T follicular helper cell (primary cell): ENCODE measurements around the gene MYO5A.

ENCODE experiments used
- DNase-seq: peaks from one replicate; pipeline ENCODE4 v3.0.0-alpha.2; 2020; ENCODE audit warnings: low read depth

The MYO5A gene

GRCh38 chr15:52362497-52362896 lies 166.2 kb downstream of the MYO5A start:
- DNase-seq, result no peak

GRCh38 chr15:52361975-52362494 lies 166.6 kb downstream of the MYO5A start:
- no peak for DNase-seq

DNA sequence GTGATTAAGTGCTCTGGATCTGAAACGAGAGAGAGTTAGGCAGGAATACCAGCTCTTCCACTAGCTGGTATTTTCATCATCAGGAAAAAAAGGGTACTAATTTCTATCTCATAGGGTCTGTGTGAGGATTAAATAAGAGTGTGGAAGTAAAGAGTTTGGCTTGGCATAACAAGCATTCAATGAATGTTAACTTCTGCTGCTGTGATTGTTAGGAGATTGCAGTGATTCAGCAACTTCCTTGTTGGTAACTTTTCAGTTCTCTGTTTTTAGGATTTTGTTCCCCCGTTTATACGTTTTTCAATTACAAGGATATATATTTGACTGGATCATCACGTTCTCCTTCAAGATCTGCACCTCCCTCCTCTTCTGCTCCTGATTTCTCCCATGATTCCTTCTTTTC lies 167.2 kb downstream of the MYO5A start:
- no peak for DNase-seq

DNA sequence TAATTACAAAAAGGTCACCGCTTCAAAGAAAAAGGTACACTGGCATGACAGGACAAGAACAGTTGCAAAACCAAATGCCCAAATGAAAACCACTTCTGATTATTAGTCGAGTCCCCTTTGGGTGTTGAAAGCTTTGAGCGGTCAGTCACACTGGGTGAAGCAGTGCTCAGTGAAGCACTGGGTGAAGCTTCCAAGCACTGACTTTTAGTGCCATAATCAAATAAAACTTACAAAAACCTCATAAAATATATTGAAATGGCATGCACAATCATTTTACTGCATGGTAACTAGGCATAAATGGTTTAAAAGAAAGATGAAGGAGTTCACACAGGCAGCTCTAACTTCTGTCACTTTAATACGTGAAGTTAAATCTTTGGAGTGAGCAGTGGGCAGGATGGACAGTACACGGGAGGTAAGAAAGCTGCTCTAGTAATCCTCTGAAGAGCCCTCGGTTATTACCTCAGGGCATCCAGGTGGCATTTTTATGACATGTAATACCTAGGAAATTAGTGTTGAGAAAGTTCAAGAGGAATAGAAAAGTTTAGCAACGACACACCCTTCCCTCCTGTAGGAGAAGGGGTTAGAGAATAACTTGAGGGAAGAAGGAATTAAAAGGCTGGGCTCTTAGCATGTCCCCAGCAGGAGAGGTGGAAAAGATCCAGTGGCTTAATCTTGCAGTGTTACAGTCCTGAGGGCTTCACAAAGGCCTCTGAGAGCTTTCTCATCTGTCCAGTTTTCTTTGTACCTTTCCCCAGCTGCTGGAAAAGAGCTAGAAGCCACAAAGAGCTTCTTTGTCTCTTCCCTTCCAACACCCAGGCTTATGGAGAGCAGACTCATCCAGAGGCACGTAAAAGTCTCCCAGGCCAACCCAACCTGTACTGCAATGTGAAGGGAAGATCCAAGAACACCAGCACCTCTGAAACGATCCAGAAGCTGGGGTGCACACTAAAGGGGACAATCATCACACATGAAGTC lies 168.2 kb downstream of the MYO5A start:
- DNase-seq, result no peak

DNA sequence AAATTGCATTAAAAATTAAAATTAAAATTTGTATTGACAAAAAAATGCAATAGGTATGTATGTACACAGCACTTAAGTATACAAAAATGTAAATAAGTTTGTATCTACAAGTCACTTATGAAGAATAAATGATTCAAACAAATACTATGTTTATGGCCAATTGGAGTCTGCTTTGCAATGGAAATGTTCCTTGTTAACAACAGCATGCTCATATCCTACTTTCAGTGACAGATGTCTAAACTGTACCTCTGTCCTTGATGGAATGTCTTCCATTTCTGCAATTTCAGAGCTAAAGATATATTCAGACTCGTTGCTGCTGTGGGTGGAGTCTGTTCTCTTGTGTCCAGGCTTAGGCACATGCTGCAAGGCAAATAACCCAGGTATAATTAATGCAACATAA lies 169.0 kb downstream of the MYO5A start:
- no peak for DNase-seq

- DNase-seq, result no peak
Measured at GRCh38 chr15:52357949-52358348, 170.7 kb downstream of the MYO5A start.

DNA sequence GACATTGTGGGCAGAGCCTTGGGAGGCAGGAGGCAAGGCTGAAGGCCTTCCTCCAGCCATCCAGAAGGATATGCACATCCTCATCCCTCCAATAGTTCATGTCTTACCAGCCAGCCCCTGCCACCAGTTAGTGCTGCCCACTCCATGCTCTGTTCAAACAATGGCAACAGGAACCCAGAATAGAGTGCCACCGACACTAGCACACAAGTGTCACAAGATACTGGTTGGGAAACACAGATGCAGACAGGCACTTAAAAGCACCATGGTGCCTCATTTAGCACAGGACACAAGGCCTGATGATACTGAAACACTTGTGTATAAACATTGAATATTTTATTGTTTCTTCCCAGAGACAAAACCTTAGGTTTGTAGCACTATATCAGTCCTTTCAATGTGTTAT lies 176.6 kb downstream of the MYO5A start:
- DNase-seq, result no peak

DNA sequence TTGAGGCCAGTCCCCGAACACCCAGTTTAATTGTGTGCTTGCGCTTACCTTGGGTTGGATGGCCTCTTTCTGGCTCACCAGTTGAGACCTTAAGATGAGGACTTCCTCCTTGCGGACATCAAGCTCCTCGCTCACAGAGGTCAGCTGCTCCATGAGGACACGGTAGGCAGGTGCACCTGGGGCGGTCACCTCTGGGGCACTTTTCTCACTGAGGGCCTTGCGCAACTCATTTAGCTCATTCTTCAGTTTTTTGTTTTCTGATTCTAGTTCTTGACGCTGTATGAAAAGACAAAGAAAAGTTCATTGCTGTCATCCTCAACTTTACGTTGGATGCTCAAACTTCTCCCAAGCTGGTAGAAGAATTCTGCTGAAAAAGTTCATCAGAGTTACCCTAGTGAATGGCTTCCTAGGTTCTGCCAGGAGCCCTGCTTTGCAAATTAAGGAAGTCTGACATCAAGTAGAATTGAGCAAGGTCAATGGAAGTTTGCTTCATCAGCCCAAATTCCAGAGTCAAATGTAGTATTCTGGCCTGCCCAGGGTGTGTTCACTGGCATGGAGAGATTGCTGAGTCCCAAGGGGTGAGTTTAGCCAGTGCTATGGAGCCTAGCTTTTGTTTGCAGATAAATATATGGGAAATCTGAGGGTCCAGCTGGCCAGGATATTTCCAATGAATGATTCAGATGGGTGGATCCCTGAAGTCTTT lies 177.3 kb downstream of the MYO5A start:
- DNase-seq, result no peak

DNA sequence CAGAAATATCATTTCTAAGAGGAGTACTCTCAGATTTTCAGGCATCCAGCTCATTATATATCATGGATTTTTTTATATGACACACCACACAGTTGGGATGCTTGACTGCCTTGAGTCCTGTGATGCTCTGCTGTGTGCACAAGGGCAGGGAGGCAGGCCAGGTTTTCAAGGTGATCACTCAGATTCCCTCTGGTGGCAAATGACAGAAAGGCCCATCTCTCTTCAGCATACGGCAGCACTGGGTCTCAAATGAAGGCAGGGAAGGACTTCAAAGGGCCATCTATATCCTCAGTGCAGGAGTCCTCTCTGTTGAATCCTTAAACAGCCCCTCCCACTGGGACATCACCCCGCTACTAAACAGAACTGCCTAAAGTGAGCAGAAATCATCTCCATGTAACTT lies 178.3 kb downstream of the MYO5A start:
- no peak for DNase-seq

DNA sequence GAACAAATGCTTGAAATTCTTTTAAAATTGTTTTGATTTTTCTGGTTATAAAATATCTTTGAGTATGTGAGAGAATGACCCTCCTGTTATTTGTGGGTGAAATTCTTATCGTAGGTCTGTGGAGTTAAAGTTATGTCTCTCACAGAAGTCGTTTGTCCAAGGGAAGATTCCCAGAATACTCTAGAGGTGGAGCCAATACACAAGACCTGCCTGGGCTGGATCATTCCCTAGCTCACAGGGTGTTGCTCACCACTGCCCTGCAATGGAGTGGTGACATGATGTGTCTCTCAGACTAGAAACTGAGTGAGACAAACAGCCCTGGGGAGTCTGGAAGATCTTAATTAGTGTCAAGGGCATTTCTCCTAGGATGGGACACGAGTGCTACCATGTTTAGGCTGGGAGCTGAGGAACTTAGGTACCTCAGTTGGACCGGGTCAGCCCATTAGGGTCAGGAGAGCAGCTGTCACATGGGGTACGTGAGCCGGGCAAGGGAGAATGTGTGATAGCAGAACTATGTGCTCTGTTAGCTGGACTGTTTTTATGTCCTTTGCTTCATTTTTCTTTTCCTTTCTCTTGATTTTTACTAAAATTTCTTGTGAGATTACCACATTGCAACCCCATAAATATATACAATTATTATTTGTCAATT lies 179.5 kb downstream of the MYO5A start:
- no peak for DNase-seq

DNA sequence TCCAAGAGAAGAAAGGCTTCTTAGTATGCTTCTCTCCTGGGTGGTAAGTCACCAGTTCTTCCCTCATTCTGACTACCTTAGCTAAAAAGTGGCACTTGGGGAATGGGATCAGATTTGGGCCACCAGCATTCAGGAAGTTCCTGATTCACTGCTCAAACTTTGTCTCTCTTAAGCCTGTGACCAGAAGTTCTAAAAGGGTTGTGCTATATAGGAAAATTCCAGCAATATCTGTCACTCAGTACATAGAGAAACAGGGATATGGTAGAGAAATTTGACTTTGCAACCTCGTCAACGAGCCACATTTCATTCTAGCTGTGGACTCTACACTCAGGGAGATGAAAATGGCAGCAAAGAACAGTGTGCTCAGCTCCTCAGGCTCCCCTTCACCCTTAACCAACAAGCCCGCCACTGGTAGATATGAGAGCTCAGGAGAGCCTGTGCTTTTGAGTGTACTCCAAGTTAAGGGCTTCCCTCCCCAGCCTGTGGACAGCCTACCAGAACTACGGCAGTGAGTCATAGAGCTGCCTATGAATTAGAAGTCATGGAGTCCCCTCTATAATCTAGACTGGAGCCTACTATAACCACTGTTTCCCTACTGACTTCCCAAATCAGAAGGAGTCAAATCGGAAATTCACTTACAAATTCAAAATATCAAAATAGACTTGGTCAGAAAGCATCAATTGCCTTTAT lies 180.5 kb downstream of the MYO5A start:
- no peak for DNase-seq

- DNase-seq, result no peak
Measured at GRCh38 chr15:52344592-52344991, 184.1 kb downstream of the MYO5A start.

DNA sequence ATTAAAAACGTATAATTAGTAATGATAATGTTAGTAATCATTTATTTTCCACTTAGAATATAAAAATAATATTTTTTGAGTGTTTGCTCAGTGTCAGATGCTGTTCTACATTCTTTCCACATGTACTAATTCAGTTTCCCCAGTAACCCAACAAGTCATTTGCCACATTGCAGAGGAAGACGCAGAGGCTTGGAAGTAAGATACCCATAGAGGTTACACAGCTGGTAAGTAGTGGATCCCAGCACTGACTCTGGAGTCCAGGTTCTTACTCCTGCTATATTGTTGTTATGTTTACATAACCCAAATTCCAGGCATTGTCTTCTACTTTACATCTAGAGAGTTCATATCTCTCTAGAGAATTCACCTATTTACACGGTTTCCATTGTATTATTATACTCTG lies 184.8 kb downstream of the MYO5A start:
- no peak for DNase-seq

DNA sequence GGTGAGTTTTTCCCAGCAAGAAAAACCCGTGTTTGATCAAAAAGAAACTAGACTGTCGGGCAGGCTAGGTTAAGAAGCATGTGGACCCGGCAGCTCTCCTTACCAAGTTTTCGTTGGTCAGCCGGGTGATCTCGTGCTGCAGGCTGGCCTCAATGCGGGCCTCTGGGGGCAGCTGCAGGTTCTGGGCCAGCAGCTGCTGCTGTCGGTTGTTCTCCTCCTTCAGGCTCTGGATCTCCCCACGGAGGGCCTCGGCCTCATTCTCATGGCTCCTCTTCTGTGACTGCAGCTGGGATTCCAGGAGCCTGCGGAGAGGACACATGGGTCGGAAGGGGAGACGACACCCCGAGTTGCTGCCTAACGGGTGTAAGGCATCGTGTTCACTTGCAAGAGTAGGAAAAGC lies 188.6 kb downstream of the MYO5A start:
- DNase-seq, result no peak

DNA sequence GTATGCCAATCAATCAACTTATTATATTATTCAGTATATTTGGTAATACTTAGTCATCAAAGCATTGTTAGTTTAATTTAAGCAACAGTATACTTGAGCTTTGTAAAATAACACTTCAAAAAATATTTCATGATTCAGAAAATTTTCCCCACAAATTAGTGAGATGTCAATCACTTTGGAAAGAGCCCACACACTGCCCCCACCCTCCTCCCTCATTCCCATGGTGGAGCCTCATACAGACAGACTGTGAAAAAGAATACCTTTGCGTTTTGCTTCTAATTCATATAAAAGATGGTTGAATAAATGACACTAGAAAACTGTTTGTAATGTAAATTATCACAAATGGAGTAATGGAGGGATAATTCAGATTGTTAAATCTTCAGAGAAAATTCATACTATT lies 189.8 kb downstream of the MYO5A start:
- DNase-seq, result no peak

GRCh38 chr15:52338058-52338457 lies 190.6 kb downstream of the MYO5A start:
- no peak for DNase-seq

DNA sequence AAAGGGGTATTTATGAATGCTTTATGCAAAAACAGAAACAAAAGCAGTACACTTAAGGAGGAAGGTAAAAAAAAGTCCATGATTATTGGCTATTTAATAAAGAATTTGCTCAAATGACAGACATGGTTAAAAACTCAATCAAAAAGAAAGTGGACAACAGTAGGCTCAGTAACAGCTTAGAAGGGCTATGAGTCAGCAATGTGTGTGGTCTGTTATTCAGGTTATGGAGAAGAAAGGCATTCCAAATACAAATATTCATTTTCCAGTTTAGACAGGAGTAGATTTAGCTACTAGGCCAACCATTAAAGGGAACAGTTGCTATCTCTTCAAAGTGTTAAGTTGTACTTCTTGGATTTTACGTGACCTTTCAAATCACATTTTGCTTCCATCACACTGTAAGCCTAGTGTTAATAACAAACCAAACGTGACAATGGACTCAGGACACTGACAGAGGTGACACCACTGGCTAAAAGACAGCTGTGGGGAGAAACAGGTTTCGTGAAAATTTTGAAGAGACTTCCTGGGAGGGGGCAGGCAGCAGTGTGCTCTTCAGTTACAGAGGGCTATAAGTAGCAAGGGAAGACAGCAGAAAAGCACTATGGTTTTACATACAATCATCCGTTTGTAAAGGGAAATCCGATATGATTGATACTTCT lies 191.4 kb downstream of the MYO5A start:
- no peak for DNase-seq

DNA sequence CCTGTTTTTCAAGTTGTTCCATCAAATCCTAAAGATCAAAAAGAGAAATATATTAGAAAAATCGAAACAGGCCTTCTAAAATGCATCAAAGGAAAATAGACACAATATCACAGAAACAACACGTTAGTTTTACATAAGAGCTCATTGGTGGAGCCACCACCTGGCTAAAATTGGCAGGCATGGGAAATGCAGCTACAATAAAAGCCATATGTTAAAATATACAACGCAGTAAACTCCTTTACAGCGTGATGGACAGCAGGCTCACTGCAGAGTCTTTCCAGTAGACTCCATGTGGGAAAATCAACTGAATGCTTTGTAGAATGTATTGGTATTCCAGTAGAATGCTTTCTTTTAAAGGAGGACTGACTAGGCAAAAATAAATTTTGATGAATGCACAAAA lies 192.2 kb downstream of the MYO5A start:
- no peak for DNase-seq

DNA sequence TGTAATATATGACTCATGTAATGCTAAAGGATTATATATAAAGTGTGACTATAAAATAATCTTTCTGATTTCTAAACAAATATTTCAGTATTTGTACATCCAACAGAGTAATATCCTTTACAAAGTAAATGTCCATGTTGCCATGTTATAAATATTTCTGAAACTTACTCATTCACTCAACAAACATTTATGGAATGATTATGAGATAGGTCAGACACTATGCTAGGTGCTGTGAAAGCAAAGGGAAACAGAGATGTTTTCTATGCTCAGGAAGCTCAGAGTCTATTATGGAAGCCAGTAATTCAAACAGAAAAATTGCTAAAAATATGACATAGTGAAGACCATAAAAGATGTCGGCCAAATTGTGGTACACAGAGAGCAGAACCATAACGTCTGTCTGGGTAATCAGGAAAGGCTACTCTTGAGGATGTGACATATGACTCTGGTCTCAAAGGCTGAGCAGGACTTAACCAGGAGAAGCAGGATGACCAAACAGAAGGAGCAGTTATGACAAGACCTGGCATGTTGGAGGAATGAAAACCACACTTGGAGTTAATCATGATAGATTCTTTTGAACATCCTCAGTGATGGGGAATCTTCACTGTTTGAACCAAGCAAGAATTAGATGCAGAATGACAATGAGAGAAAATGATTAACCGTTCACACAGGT lies 194.1 kb downstream of the MYO5A start:
- no peak for DNase-seq

GRCh38 chr15:52331490-52332240 lies 197.0 kb downstream of the MYO5A start:
- peak; percentile 4 for DNase-seq
